Astrocyte (in vitro differentiated cells and primary cell): ENCODE results near the gene SRPRA. TPM values are rescaled to one million over a fixed set of nuclear protein-coding genes. Genes with fewer than 3 reads are reported as not detected.

Source experiments
- DNase-seq: peaks from one replicate; pipeline ENCODE4 v3.0.0-alpha.2; 2010; ENCODE audit warnings: low read depth
- FAIRE-seq: peaks from 2 replicates; lab custom pipeline; 2011; peaks lifted over from hg19 to GRCh38; lab: Jason Lieb, UNC
- H2AFZ ChIP-seq: 2 replicates; pipeline ENCODE4 v1.6.0; 2012; ENCODE audit warnings: low read depth, low read length, inconsistent platforms
- H3K27ac ChIP-seq: 2 replicates; pipeline ENCODE4 v1.5.1; 2011; ENCODE audit warnings: low read depth, low read length, inconsistent platforms
- H3K27me3 ChIP-seq: 2 replicates; pipeline ENCODE4 v1.6.0; 2011; ENCODE audit warnings: low read length, inconsistent platforms; ENCODE audit not compliant: insufficient read depth
- H3K36me3 ChIP-seq: 2 replicates; pipeline ENCODE4 v1.5.1; 2011; ENCODE audit warnings: low read length, inconsistent platforms; ENCODE audit not compliant: insufficient read depth
- H3K4me1 ChIP-seq: 2 replicates; pipeline ENCODE4 v1.5.1; 2011; ENCODE audit warnings: low read length, inconsistent platforms; ENCODE audit not compliant: insufficient read depth
- H3K4me2 ChIP-seq: 2 replicates; pipeline ENCODE4 v1.6.0; 2012; ENCODE audit warnings: low read length, inconsistent platforms
- H3K4me3 ChIP-seq: 2 replicates; pipeline ENCODE4 v1.5.1; 2011; ENCODE audit warnings: low read depth, mild to moderate bottlenecking, low read length, inconsistent platforms; ENCODE audit not compliant: insufficient read depth
- H3K79me2 ChIP-seq: 2 replicates; pipeline ENCODE4 v1.6.0; 2012; ENCODE audit warnings: mild to moderate bottlenecking, low read length, inconsistent platforms; ENCODE audit not compliant: insufficient read depth
- H3K9ac ChIP-seq: 2 replicates; pipeline ENCODE4 v1.6.0; 2012; ENCODE audit warnings: mild to moderate bottlenecking, low read length, inconsistent platforms
- H3K9me3 ChIP-seq: 2 replicates; pipeline ENCODE4 v1.5.1; 2012; ENCODE audit warnings: low read depth, mild to moderate bottlenecking, low read length, inconsistent platforms; ENCODE audit not compliant: insufficient read depth
- H4K20me1 ChIP-seq: 2 replicates; pipeline ENCODE4 v1.6.0; 2012; ENCODE audit warnings: low read length, inconsistent platforms; ENCODE audit not compliant: insufficient read depth
- H3K27ac Mint-ChIP-seq: one replicate; pipeline ENCODE4 v1.8.0; 2021; ENCODE audit warnings: mild to moderate bottlenecking, mixed read lengths; ENCODE audit not compliant: unreplicated experiment
- H3K27me3 Mint-ChIP-seq: one replicate; pipeline ENCODE4 v1.8.0; 2021; ENCODE audit warnings: low read depth, mixed read lengths; ENCODE audit not compliant: unreplicated experiment
- H3K36me3 Mint-ChIP-seq: one replicate; pipeline ENCODE4 v1.8.0; 2021; ENCODE audit warnings: low read depth, mixed read lengths; ENCODE audit not compliant: unreplicated experiment
- H3K4me1 Mint-ChIP-seq: one replicate; pipeline ENCODE4 v1.8.0; 2021; ENCODE audit warnings: low read depth, mixed read lengths; ENCODE audit not compliant: unreplicated experiment
- H3K4me3 Mint-ChIP-seq: one replicate; pipeline ENCODE4 v1.8.0; 2021; ENCODE audit warnings: mild to moderate bottlenecking, moderate library complexity, mixed read lengths; ENCODE audit not compliant: unreplicated experiment
- H3K9me3 Mint-ChIP-seq: one replicate; pipeline ENCODE4 v1.8.0; 2021; ENCODE audit warnings: mild to moderate bottlenecking, mixed read lengths; ENCODE audit not compliant: unreplicated experiment
- CTCF ChIP-seq: IDR thresholded peaks from 2 replicates; pipeline ENCODE4 v1.5.1; 2011; ENCODE audit warnings: low read depth, mild to moderate bottlenecking, inconsistent platforms, low read length, moderate library complexity; ENCODE audit not compliant: insufficient read depth
- EZH2 ChIP-seq: IDR thresholded peaks from 2 replicates; pipeline ENCODE4 v1.6.1; 2012; ENCODE audit warnings: mild to moderate bottlenecking, low read length, inconsistent platforms; ENCODE audit not compliant: insufficient read depth
- total RNA-seq: library from RNA; stranded (reverse); gene quantifications from 2 replicates; pipeline ENCODE4 v1.2.1, GENCODE V29; 2021

SRPRA gene
- total RNA-seq, 1 donor from 2014 or later = 74.6 TPM

- TF ChIP-seq EZH2 = no peak
- TF ChIP-seq CTCF = no peak
- Mint-ChIP-seq H3K36me3 (no peaks in the 10 kb centered on the region), H3K4me1 (peaks cover 8% of the 10 kb centered on the region), H3K27ac (no peak overlapping the region), H3K9me3 (no peaks in the 10 kb centered on the region), H3K27me3 (no peaks in the 10 kb centered on the region), H3K4me3 (peak overlapping the region; percentile 14)
- H3K4me1 ChIP-seq = peaks cover 8% of the 10 kb centered on the region
- H3K27ac ChIP-seq = no peak overlapping the region
- no peaks in the 10 kb centered on the region for H3K9me3 ChIP-seq
- no peak overlapping the region for H3K4me3 ChIP-seq
- no peak overlapping the region for H3K9ac ChIP-seq
- no peaks in the 10 kb centered on the region for H3K27me3 ChIP-seq
- peaks cover 94% of the 10 kb centered on the region for H3K79me2 ChIP-seq
- FAIRE-seq = no peak
- DNase-seq = no peak
- H3K36me3 ChIP-seq = no peaks in the 10 kb centered on the region
- no peak overlapping the region for H2AFZ ChIP-seq
- H4K20me1 ChIP-seq = peaks cover 81% of the 10 kb centered on the region
- H3K4me2 ChIP-seq = no peak overlapping the region
Measured at GRCh38 chr11:126216526-126217305, 52.0 kb downstream of the SRPRA start.

GRCh38 chr11:126214841-126215240 is 53.9 kb downstream of the SRPRA start:
- H3K4me3 ChIP-seq = no peak overlapping the region
- peaks cover 10% of the 10 kb centered on the region for H3K4me1 Mint-ChIP-seq
- no peaks in the 10 kb centered on the region for H3K9me3 ChIP-seq
- H3K4me3 Mint-ChIP-seq = no peak overlapping the region
- H4K20me1 ChIP-seq = peaks cover 64% of the 10 kb centered on the region
- DNase-seq (no peak), FAIRE-seq (no peak)
- peaks cover 88% of the 10 kb centered on the region for H3K79me2 ChIP-seq
- no peak overlapping the region for H3K4me2 ChIP-seq
- no peak for TF ChIP-seq EZH2
- H3K9me3 Mint-ChIP-seq = no peaks in the 10 kb centered on the region
- H3K27me3 ChIP-seq = no peaks in the 10 kb centered on the region
- no peak overlapping the region for H2AFZ ChIP-seq
- no peak overlapping the region for H3K27ac ChIP-seq
- no peaks in the 10 kb centered on the region for H3K27me3 Mint-ChIP-seq
- H3K9ac ChIP-seq = no peak overlapping the region
- H3K36me3 ChIP-seq = no peaks in the 10 kb centered on the region
- peaks cover 13% of the 10 kb centered on the region for H3K4me1 ChIP-seq
- H3K27ac Mint-ChIP-seq = no peak overlapping the region
- H3K36me3 Mint-ChIP-seq = no peaks in the 10 kb centered on the region

- H3K27me3 Mint-ChIP-seq = no peaks in the 10 kb centered on the region
- Histone ChIP-seq H3K9ac (no peak overlapping the region), H2AFZ (no peak overlapping the region), H3K4me1 (peaks cover 13% of the 10 kb centered on the region), H3K27me3 (no peaks in the 10 kb centered on the region), H3K79me2 (peaks cover 86% of the 10 kb centered on the region), H3K36me3 (peaks cover 4% of the 10 kb centered on the region), H3K9me3 (no peaks in the 10 kb centered on the region), H3K4me3 (no peak overlapping the region), H4K20me1 (peaks cover 61% of the 10 kb centered on the region), H3K27ac (no peak overlapping the region), H3K4me2 (no peak overlapping the region)
- H3K4me1 Mint-ChIP-seq = peaks cover 10% of the 10 kb centered on the region
- no peaks in the 10 kb centered on the region for H3K36me3 Mint-ChIP-seq
- DNase-seq (no peak), FAIRE-seq (no peak)
- no peak overlapping the region for H3K27ac Mint-ChIP-seq
- no peaks in the 10 kb centered on the region for H3K9me3 Mint-ChIP-seq
- no peak overlapping the region for H3K4me3 Mint-ChIP-seq
- TF ChIP-seq EZH2 (no peak), CTCF (no peak)
Measured at GRCh38 chr11:126214441-126214840, 54.3 kb downstream of the SRPRA start.

Other genes starting within 250 kb of the SRPRA start
- 15.5 and 17.0 TPM in 2 replicates for gene CDON, start 206.0 kb downstream of the SRPRA start, total RNA-seq
- gene RPUSD4, start 57.2 kb downstream of the SRPRA start, total RNA-seq = 19.6 and 21.6 TPM in 2 replicates
- gene FAM118B, start 57.1 kb downstream of the SRPRA start, total RNA-seq = 27.6 and 28.3 TPM in 2 replicates
- gene FOXRED1, start 259 bp upstream of the SRPRA start, total RNA-seq = 15.4 and 16.3 TPM in 2 replicates
- gene TIRAP, start 14.2 kb upstream of the SRPRA start, total RNA-seq = 6.6 and 6.8 TPM in 2 replicates
- 11.3 and 14.0 TPM in 2 replicates for gene DCPS, start 35.2 kb upstream of the SRPRA start, total RNA-seq
- gene ST3GAL4, start 86.8 kb upstream of the SRPRA start, total RNA-seq = 12.2 and 14.1 TPM in 2 replicates